NOMO-1 treated with dmso at 0.1 percent for 144 hours (cell line): Measurements from ENCODE around the gene SFMBT2.
"Not testable (repeated sequence)": the region's sequence is repeated elsewhere in the genome, so short reads cannot be mapped to it uniquely, and the experiment has no call there.

Experiments
- DNase-seq: peaks from one replicate; lab custom pipeline; 2025; ENCODE audit not compliant: unreplicated experiment; lab: John Stamatoyannopoulos, UW

Gene SFMBT2

DNA sequence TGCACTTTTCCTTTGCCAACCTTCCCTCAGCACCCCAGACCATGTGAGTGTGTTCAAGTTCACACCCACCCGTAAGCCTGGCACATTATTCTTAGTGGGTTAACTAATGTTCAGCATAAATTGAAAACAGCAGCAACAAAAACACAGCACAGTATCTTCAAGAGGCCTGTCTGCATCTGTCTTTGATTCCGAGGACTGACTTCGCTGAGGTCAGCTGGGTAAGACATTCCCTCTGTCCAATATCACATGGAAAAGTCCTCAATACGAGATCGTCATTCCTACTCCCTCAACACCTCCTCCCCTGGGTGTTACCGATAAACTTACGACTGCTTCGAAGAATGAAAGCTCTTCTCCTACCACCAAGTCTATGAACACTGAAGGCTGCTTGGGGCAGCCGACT is 218.8 kb downstream of the SFMBT2 start:
- DNase-seq, result no peak

DNA sequence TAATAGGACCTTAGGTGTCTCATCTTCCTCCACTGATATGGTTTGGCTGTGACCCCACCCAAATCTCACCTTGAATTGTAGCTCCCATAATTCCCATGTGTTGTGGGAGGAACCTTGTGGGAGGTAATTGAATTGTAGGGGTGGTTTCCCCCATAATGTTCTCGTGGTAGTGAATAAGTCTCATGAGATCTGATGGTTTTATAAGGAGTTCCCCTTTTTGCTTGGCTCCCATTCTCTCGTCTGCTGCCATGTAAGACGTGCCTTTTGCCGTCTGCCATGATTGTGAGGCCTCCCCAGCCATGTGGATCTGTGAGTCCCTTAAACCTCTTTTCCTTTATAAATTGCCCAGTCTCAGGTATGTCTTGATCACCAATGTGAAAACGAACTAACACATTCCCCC is 220.1 kb downstream of the SFMBT2 start:
- not testable (repeated sequence) for DNase-seq

DNA sequence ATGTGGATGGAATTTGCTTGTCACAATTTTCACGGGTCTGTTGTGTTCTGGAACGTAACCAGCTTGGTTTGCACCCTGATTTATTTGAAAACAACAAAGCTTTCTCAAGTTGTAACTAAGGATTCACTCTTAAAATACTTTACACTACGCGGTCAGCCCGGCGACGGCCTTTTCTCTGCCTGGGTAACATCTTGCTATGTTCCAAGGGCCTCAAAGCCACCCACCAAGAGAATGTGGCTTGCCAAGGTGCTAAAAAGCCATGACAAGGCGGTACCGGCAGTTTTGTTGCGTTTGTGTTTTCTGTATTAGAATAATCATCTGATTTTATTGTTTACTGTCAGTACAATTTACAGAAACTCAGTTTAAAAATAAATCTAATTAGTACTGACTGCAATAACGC is 220.9 kb downstream of the SFMBT2 start:
- DNase-seq, result no peak

DNA sequence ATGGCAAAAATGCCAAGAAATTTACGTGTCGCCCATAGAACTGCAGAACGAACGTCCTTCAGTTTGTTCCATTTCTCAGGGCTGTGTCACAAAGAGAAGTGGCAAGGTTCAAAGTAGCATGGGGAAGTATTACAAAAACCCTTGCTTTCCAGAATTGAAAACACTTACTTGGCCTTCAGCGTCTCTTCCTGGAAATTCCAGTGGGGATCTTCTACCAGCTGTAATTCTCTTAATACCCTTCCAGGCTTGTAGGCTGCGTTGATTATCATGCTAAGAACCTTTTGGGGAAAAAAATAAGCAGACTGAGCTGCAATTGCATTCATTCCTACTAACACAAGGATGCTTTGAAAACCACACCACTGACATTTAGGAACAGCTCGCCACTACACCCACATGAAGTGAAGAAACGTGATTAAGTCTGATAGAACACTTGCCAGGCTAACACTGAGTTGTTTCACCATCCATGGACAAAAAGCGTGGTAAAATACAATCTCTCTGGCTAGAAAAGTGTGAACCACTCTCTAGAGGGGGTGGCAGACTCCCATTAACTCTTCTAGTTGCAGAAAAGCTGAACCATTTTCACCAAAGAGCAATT is 222.3 kb downstream of the SFMBT2 start:
- DNase-seq, result no peak

DNA sequence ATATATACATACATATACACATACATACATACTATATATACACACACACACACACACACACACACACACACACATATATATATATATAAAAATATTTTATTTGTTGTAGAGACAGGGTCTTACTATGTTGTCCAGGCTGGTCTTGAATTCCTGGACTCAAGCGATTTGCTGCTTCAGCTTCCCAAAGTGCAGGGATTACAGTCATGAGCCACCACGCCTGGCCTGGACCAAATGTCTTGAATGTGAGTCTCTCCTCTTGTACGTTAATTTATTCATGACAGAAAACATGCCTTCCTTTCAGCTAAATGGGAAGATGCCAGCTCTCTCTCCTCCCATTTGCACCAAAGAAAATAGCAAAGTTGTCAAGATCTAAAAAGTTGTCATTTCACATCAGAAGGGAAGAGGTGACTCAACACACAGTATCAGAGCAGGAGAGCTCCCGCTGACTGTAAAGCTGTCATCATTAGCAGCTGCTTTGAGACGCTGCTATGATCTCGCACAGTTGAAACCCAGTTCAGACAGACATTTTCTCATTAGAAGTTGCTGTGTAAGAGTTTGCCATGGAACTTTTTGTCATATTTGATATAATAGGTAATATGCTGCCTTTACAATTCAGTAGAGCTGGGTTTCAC is 224.3 kb downstream of the SFMBT2 start:
- no peak for DNase-seq

DNA sequence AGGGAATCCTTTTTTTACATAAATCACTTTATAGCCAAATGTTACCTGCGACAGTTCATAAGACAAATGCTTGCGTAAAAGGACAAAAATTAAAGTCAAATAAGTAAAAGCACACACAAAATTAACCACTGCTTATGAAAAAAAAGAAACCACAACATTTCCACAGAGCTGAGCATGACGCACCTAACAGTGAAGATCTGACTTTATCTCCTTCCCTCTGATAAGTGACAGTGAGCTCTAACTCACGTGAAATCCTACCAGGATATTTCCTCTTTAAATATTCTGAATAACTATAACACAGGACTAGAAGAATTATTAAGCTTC is 225.5 kb downstream of the SFMBT2 start:
- DNase-seq, result peak; percentile 23

DNA sequence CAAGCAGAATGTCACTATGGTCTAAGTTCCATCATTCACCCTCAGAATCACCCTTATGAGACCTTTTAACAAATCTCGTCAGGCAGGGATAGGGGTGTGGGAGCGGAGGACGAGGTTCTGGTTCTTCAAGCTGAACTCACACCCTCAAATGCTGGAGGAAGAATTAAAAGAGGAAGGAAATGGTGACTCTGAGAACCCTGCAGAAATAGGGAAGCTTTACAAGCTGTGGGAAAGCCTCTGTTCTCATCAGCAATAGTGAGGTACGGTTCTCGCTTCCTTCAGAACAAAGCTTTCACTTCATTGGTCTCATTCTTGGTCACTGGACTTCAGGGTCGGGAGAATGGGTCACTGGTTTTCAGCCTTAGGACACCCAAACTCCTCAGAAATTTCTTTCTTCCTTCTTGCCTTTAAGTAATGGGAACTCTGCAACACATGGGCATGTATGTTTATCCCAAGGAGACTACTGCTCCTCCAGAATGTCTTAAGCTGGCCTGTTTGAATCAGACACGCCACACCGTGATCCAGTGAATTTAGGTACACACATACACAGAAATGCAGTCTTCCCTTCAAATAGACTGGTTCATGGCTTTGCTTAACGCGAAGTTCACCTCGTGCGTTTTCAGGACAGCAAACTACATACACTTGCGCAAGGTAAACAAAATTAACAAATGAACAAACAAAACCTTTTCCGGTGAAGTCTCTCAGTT is 226.0 kb downstream of the SFMBT2 start:
- peak; percentile 93 for DNase-seq

DNA sequence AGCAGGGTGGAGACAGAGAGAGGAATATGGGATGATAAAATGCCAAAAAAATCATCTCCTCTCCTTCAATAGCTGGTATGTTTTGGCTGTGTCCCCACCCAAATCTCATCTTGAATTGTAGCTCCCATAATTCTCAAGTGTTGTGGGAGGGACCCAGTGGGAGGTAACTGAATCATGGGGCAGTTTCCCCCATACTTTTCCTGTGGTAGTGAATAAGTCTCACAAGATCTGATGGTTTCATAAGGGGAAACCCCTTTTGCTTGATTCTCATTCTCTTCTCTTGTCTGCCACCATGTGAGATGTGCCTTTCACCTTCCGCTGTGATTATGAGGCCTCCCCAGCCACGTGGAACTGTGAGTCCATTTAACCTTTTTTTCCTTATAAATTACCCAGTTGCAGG is 226.7 kb downstream of the SFMBT2 start:
- DNase-seq, result not testable (repeated sequence)

DNA sequence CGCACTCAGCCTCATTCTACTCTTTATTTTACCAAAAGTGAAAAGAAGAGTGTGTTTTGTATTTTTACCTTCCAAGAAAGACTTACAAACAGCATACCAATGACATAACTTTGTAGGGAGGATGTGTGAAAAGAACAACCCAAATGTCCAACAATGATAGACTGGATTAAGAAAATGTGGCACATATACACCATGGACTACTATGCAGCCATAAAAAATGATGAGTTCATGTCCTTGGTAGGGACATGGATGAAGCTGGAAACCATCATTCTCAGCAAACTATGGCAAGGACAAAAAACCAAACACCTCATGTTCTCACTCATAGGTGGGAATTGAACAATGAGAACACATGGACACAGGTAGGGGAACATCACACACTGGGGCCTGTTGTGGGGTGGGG is 228.5 kb downstream of the SFMBT2 start:
- DNase-seq, result not testable (repeated sequence)

DNA sequence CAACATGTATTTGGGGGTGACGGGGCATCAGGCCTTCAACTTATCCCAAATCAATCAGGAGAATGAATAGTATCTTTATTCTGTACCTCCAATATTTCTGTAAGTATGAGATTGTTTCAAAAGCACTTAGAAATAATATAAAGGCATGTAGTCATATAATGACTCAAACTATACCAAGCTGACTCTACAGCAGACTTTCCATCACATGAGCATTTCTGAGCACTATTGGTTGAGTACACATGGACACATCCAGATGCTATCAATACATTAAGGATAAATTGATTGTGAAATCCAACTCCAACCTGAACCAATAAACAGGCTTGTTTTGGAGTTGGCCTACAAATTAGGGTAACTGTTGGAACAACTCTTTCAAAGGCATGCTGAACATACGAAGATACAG is 229.4 kb downstream of the SFMBT2 start:
- no peak for DNase-seq

DNA sequence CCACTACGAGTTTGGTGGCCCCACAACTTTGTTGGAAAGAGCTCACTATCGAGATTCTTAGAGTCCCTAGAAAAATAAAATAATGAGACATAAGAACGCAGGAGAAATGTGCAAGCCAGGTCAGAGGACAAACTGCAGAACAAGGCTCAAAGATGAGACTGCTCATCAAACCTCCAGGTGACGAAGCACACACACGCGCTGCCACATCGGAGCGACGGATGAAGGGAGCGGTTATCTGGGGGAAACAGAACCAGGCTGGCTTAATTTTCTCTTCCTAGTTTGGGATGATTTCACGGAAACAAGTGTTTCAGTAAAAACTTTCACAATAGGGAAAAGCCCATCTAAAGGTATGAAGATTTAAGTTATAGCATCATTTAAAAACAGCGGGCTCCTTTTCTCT is 231.3 kb downstream of the SFMBT2 start:
- DNase-seq, result no peak

DNA sequence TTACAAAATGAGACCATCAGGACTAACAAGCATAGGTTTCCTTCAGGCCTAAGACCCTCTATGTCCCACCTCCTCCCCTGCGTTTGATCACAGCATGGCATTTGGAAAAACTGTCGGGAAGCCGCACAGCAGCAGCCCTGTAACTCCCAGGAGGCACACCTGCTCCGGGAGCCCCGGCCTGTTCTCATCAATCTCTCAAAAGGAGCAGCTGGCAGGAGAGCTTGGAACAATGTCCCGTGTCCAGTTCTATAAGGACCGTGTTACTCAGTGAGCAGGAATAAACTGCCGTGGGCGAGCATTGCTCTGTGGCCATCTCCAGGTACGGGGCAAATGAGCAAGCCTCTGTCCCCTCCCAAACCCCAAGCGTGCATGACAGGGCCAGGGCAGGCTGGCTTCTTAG is 236.9 kb downstream of the SFMBT2 start:
- DNase-seq, result no peak

DNA sequence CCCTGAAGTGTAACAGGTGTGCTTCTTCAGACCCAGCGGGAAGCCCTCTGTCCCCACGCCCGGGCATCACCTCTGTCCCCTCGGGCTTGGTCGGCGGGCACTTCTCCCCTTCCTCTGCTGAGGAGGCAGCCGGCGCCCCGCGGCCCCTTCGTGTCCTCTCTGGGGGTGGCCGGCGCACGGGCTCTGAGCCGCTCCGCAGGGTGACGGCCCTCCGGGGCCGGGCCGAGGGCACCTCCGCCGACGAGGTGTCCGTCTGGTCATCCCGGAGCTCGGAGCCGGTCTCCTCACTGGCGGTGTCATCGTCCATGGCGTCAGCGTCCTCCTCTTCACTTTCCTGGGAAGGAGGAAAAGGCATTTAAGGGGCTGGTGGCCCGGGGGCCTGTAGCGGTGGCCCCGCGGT is 239.0 kb downstream of the SFMBT2 start:
- DNase-seq, result no peak

DNA sequence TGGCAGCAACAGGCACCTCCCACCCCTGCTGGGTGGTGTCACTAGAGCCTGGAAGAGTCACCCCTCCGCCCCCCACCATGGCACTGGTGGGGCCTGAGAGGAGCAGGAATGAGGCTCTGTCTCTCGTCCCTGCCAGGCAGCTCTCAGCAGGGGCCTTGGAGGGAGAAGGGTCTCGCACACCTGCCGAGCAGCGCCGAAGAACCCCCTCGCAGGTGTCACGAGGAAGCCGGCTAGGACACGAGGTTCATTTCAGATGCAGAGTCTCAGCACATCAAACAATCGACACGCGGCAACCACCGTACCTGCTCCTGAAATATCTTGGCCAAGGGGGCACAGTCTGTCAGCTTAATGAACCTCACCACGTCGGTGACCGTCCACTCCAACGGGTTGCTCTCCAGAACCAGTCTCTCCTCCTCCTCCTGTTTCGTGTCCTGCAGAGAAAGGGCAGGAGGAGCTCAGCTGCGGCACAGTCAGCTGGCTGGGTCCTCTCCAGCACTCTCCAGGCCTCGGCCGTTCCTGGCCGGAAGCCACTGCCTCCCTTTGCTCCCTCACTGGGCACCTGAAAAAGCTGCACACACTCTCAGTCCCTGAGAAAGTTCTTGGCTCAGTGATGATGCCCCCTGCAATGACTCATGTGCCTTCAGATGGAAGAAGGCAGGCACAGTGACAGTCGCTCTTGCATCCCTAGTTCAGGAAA is 240.1 kb downstream of the SFMBT2 start:
- DNase-seq, result no peak

DNA sequence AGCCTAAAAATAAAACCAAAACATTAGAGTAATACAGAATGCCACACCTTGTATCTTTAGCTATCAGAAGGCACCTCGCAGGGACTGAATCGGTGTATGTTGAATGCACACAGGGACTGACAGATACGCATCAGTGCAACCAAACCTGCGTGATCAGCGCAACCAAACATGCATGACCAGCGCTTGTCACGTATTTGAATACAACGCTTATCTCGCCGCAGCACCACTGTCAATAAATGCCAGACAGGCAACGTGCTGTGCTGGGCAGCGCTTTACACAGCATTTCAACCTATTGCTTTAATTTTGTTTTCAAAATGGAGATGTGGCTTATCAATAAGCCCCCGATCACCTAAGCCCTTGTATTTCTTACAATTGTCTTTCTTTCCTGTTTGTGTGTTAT is 242.4 kb downstream of the SFMBT2 start:
- DNase-seq, result no peak

DNA sequence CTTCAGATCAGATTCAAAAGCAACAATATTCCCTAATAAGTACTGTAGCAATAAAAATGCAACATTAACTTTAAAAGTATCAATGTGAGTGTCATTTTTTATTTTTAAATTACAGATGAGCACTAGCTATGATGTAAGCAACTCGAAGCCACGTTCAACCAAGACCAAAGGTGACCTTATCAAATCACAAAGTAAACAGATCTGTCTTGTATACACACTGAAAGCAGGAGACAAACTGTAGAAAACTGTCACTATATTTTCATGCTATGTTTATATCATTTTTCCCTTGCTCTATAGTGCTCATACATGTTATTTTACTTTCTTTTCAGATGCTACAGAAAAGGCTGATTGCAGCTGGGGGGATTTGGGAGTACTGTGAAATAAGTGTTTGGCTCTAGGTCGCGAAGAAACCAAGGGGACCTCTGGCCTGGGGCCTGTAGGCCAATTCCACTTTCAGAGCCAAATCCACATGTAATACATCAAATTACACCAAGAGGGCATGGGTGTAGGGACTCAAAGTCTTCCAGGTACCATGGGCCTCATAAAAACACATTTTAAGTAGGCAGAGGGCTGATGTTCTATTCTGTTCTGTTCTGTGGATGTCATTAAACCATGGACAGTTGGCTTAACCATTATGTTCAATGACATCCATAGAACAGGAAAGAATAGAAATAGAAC is 245.2 kb downstream of the SFMBT2 start:
- DNase-seq, result no peak

DNA sequence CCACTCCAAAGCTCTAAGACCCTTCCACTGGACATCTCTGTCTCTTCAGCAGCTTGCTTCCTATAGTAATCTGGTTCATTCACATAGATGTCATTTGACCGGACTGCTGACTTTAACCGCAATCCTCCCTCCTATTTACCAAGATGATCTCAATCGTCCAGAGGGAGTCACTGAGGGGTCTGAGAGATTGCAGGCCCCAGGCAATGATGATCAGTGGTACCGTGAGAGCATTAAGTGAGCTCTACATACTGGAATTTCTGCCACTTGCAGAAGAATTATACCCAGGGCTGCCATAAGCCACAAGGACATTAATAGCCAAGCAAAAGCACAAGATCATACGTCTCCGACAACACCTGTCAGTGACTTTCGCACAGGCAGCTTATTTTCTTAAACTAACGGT is 245.9 kb downstream of the SFMBT2 start:
- no peak for DNase-seq

DNA sequence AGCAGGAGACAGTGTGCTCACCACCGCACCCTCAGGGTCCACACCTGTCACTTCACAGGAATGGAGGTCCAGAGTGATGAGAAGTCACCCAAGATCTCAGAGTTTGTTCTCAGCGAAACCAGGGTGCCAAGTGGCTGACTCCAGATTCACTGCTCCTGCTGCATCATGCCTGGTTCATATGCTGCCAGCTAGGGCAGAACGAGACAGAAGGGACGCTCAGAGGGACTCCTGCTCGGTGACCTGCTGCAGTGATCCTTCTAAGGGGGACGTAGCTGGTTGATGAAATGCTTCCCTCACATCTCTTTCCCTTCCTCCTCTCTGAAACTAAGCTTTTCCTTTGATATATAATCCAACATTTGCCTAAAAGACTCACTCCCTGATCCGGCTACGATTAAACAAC is 248.5 kb downstream of the SFMBT2 start:
- no peak for DNase-seq

DNA sequence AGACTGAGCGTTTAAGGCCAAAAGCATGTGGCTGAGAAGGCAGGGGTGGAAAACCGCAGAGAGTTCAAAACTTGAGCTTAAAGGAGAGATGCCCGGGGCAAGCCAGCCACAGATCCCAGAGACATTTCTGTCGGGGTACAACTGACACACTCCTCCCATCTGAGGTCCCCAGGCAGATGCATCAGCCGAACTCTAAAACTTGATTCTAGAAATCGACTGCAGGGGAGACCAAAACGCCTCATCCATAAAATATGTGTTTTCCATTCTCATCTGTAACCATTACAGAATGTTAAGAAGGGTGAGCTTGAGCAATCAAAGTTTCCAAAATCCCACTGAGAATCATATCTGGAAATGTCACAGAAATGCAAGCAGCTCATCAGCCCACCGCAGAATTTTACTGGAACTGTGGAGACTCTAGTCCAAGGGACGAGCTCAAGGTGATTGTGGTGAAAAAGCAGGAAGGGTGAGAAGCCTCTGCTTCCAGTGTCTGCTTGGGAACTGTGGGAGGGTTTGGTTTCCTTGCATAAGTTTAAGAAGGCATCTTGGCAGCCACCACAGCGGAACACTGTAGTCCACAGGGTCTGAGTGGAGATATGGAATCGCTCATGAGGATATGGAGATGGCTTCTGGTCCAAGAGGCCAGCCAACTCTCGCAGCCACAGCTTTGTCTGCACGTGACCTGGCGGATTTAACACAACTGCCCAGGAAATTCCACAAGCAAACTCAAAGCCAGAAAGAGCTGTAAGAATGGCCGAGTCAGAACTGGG is 249.2 kb downstream of the SFMBT2 start:
- no peak for DNase-seq

DNA sequence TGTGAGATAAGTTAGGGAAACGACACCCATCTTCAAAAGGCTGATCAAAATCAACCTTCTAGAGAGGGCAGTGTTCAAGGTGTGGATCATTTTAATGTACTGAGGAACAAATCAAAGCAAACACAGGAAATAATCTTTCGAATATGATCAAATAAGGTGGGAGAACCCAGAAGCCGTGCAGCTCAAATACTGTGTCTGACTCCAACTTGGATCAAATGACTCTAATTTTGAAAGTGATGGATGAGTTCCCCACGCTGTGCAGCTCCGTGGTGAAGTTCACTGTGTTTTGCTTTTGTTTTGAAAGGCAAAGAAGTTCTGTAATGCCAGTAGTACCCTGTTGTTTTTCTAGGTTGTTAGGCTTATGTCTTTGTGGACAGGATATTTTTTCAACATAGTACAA is 250.9 kb downstream of the SFMBT2 start:
- no peak for DNase-seq

DNA sequence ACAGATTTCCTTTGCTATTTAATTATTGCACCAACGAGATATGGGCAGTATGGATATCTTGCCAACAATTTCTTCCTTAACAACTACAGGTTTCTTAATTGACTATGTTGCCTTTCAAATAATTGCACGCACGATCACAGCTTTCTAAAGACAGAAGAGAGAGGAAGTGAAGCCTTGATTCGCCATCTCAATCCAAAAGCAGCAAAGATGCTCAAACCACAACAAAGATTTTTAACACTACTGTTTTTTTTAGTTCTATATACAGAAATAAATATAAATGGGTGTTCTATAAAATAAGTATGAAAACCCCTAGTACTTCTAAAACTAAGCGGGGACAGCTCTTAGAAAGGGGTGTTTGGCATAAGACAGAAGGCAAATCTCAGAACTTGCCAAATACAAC is 251.3 kb downstream of the SFMBT2 start:
- no peak for DNase-seq
